ENCODE data around the gene CUZD1.

DNA sequence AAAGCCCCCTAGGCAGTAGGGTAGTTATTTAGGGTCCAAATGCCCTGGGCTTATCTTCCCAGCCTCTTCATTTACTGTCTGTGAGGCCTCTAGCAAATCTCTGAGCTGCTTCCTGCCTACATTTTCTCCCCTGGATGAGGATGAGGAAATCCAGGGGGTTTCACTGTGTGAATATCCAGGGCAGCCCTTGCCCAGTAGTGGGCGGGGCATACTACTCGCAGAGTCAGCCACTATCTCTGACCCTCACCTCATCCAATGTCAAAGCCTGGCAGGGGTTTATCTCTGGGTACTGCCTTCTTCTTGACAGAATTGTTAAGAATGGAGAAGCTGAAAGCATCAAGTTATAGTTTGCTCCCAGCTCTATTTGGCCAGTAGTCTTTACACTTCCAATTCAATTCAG is 48.9 kb downstream of the CUZD1 start:
- TF ChIP-seq, protein P1, sequence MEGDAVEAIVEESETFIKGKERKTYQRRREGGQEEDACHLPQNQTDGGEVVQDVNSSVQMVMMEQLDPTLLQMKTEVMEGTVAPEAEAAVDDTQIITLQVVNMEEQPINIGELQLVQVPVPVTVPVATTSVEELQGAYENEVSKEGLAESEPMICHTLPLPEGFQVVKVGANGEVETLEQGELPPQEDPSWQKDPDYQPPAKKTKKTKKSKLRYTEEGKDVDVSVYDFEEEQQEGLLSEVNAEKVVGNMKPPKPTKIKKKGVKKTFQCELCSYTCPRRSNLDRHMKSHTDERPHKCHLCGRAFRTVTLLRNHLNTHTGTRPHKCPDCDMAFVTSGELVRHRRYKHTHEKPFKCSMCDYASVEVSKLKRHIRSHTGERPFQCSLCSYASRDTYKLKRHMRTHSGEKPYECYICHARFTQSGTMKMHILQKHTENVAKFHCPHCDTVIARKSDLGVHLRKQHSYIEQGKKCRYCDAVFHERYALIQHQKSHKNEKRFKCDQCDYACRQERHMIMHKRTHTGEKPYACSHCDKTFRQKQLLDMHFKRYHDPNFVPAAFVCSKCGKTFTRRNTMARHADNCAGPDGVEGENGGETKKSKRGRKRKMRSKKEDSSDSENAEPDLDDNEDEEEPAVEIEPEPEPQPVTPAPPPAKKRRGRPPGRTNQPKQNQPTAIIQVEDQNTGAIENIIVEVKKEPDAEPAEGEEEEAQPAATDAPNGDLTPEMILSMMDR (IDR thresholded peaks at IDR 0.05), result no peak
- TF ChIP-seq POLR2A (IDR thresholded peaks at IDR 0.05; ENCODE audit: low read depth) (no peak), EP300 (IDR thresholded peaks at IDR 0.05) (no peak)

All from esophagus muscularis mucosa (tissue), 4 donors.